BJ (cell line): ENCODE measurements around the gene DNAJC7. TPM values are rescaled to one million over a fixed set of nuclear protein-coding genes. Genes with fewer than 3 reads are reported as not detected.

Experiments
- CTCF ChIA-PET: fragments of 350-600 bp; formaldehyde crosslinking; extraction: SDS; loops from one replicate; lab custom pipeline; 2021; ENCODE audit warnings: antibody characterized with exemption, inconsistent platforms; lab: Yijun Ruan, JAX
- POLR2A ChIA-PET: fragments of 300-600 bp; sonication (Branson Sonifier 250); formaldehyde crosslinking; extraction: SDS; loops from one replicate; lab custom pipeline; 2021; ENCODE audit warnings: antibody characterized with exemption; lab: Charles Lee
- DNase-seq: peaks from one replicate; pipeline ENCODE4 v3.0.0-alpha.2; 2011; ENCODE audit warnings: low read depth
- H3K27me3 ChIP-seq: 2 replicates; pipeline ENCODE4 v1.6.0; 2011; ENCODE audit warnings: low read length; ENCODE audit not compliant: control insufficient read depth, insufficient read depth
- H3K36me3 ChIP-seq: 2 replicates; pipeline ENCODE4 v1.5.1; 2011; ENCODE audit warnings: low read length; ENCODE audit not compliant: control insufficient read depth, insufficient read depth
- H3K4me3 ChIP-seq: 2 replicates; pipeline ENCODE4 v1.5.1; 2011; ENCODE audit warnings: low read depth, mild to moderate bottlenecking, control low read depth, low read length
- polyA plus RNA-seq: library from polyadenylated mRNA; depleted of rRNA; stranded (reverse); fragments of >200 nt; gene quantifications from 2 replicates; pipeline ENCODE4 v1.2.3, GENCODE V29; 2011
- TF ChIP-seq, protein P1 (sequence below): IDR thresholded peaks from 2 replicates; pipeline ENCODE4 v1.5.1; 2011; ENCODE audit warnings: low read depth, mild to moderate bottlenecking, control low read depth, inconsistent platforms, low read length, moderate library complexity; ENCODE audit not compliant: insufficient read depth

DNAJC7 gene
- polyA plus RNA-seq, 1 experiment = 41.1 TPM

GRCh38 chr17:41982026-41982760 is 35.0 kb downstream of the DNAJC7 start:
- no peak overlapping the region for H3K4me3 ChIP-seq
- no peaks in the 10 kb centered on the region for H3K27me3 ChIP-seq
- ChIA-PET CTCF (interaction anchor here (1.1 to 1.9 kb wide), 2 partner anchors 36 to 64 kb away, joined by 3 to 5 read pairs; no protein-coding TSS in a partner anchor), POLR2A (interaction anchor here (0.6 kb wide), 1 partner anchor 74 kb away, joined by 6 read pairs; no protein-coding TSS in a partner anchor)
- TF ChIP-seq, protein P1, sequence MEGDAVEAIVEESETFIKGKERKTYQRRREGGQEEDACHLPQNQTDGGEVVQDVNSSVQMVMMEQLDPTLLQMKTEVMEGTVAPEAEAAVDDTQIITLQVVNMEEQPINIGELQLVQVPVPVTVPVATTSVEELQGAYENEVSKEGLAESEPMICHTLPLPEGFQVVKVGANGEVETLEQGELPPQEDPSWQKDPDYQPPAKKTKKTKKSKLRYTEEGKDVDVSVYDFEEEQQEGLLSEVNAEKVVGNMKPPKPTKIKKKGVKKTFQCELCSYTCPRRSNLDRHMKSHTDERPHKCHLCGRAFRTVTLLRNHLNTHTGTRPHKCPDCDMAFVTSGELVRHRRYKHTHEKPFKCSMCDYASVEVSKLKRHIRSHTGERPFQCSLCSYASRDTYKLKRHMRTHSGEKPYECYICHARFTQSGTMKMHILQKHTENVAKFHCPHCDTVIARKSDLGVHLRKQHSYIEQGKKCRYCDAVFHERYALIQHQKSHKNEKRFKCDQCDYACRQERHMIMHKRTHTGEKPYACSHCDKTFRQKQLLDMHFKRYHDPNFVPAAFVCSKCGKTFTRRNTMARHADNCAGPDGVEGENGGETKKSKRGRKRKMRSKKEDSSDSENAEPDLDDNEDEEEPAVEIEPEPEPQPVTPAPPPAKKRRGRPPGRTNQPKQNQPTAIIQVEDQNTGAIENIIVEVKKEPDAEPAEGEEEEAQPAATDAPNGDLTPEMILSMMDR = no peak
- no peak for DNase-seq
- peaks cover 21% of the 10 kb centered on the region for H3K36me3 ChIP-seq

DNA sequence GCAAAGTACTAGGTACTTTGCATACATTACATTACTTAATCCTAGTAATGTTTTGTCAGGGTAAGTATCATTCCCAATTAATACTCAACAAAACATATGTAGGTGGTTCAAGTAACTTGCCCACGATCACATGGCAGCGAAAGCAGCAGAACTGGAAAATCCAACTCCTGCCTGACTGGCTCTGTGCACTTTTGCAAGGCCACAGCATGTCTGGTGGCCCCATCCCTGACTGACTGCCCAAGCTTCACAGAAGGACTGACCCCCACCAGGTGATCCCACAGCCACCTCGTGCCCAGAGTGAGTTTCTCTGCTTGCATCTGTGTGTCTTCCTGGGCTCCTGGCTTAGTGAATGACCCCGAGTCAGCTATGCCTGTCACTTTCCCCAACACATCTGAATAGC is 39.2 kb downstream of the DNAJC7 start:
- Histone ChIP-seq H3K36me3 (peaks cover 44% of the 10 kb centered on the region), H3K27me3 (no peaks in the 10 kb centered on the region), H3K4me3 (no peak overlapping the region)
- TF ChIP-seq, protein P1 = no peak
- ChIA-PET CTCF (interaction anchor here (1.3 kb wide), 1 partner anchor 42 kb away, joined by 5 read pairs; the partner anchor contains the start of gene NKIRAS2), POLR2A (no interaction called here)
- DNase-seq = no peak

- no peak overlapping the region for H3K4me3 ChIP-seq
- DNase-seq = no peak
- POLR2A ChIA-PET = no interaction called here
Measured at GRCh38 chr17:41976142-41976768, 41.0 kb downstream of the DNAJC7 start.

GRCh38 chr17:41975099-41976083 is 41.8 kb downstream of the DNAJC7 start:
- ChIA-PET POLR2A (no interaction called here), CTCF (interaction anchor here (1.2 kb wide), 2 partner anchors 16 to 141 kb away, joined by 4 read pairs; no protein-coding TSS in a partner anchor)
- Histone ChIP-seq H3K4me3 (no peak overlapping the region), H3K27me3 (no peaks in the 10 kb centered on the region), H3K36me3 (peaks cover 52% of the 10 kb centered on the region)
- no peak for DNase-seq
- TF ChIP-seq, protein P1 = no peak

More at GRCh38 chr17:41976142-41976768, 41.0 kb downstream of the DNAJC7 start:
- CTCF ChIA-PET = interaction anchor here (0.8 to 1.2 kb wide), 3 partner anchors 10 to 140 kb away, joined by 3 to 4 read pairs (median 4); partner anchors contain the start of gene CNP
- TF ChIP-seq, protein P1 = no peak
- Histone ChIP-seq H3K27me3 (no peaks in the 10 kb centered on the region), H3K36me3 (peaks cover 51% of the 10 kb centered on the region)
